ENCODE data around the gene RABEP1. TPM values are rescaled to one million over a fixed set of nuclear protein-coding genes. Genes with fewer than 3 reads are reported as not detected.

Gene RABEP1
- total RNA-seq, 4 donors from 2014 or later: 16.5 to 27.4 (median 25.4) TPM

DNA sequence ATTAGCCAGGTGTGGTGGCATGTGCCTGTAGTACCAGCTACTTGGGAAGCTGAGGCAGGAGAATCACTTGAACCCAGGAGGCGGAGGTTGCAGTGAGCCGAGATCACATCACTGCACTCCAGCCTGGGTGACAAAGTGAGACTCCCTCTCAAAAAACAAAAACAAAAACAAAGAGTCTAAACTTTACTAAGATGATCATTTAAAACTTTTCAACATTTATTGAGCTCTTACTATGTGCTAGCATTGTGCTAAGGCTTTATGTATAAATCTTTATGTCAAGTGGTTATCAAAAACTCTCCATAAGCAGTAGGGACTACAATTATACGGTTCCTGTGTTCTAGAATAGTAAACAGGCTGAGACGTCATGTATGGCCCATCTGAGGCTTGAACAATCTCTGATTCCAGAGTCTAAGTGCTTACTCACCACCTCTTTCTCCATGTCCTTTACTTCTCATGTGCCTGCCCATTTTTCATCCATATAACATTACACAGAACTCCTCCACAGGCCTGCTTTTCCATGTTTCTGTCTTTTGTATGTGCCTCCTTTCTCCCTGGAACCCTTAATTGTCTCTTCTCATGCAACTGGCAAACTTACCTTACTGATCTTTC is 70.7 kb downstream of the RABEP1 start:
- no peak for TF ChIP-seq POLR2A (IDR thresholded peaks at IDR 0.05)
- TF ChIP-seq, protein P1, sequence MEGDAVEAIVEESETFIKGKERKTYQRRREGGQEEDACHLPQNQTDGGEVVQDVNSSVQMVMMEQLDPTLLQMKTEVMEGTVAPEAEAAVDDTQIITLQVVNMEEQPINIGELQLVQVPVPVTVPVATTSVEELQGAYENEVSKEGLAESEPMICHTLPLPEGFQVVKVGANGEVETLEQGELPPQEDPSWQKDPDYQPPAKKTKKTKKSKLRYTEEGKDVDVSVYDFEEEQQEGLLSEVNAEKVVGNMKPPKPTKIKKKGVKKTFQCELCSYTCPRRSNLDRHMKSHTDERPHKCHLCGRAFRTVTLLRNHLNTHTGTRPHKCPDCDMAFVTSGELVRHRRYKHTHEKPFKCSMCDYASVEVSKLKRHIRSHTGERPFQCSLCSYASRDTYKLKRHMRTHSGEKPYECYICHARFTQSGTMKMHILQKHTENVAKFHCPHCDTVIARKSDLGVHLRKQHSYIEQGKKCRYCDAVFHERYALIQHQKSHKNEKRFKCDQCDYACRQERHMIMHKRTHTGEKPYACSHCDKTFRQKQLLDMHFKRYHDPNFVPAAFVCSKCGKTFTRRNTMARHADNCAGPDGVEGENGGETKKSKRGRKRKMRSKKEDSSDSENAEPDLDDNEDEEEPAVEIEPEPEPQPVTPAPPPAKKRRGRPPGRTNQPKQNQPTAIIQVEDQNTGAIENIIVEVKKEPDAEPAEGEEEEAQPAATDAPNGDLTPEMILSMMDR (IDR thresholded peaks at IDR 0.05): no peak
- intact Hi-C loops (cut with DNase I; ENCODE audit: low total_unique reads): no loop called here
- DNase-seq (ENCODE audit: low spot score in 2 of 2): no peak
- H3K4me3 ChIP-seq (ENCODE audit: low read depth, poor library complexity, severe bottlenecking): no peak overlapping the region
- WGBS, 2 donors: 93 to 95% methylated on average over 4 of the region's 4 CpGs

DNA sequence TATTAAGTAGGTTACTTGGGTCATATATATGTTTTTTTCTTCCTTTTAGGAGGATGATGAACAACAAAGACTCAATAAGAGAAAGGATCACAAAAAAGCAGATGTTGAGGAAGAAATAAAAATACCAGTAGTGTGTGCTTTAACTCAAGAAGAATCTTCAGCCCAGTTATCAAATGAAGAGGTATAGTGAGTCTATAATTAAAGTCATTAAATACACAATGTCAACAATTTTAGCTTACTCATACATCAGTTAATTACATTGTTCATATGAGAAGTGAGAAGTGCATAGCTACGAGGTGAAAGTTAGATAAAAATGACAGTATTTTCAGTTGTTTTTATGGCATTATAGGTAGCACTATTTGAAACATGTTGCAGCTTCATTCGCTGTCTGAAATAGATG is 72.2 kb downstream of the RABEP1 start:
- TF ChIP-seq POLR2A (IDR thresholded peaks at IDR 0.05): no peak
- TF ChIP-seq, protein P1 (IDR thresholded peaks at IDR 0.05): no peak
- 88 to 93% methylated on average over 2 of the region's 2 CpGs for WGBS, 2 donors
- no peak for DNase-seq (ENCODE audit: low spot score in 2 of 2)

DNA sequence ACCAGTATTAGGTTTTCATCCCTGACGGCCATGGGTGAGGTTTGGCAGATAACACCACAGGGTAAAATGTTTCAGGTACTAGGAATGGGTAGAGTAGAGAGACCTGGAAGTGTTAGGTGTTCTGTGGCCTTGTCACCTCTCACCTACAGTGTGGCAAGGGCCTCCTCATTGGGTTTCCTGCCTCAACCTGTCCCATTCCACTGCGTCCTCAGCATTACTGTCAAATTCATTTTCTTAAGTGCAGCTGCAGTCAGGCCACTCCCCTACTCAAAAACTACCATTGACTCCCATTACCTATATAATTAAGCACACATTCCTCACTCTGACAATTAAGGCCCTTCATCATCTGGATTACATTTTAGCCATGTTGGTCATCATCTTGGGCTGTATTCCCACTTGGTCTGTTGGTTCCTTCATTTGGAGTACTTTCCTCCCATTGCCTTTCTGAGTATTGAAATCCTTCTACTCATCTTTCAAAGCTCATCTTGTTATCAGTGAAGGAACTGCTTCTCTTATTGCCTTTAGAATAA is 72.9 kb downstream of the RABEP1 start:
- intact Hi-C loops (cut with DNase I; ENCODE audit: low total_unique reads): no loop called here
- no peak overlapping the region for H3K4me3 ChIP-seq (ENCODE audit: low read depth, poor library complexity, severe bottlenecking)
- no peak for DNase-seq (ENCODE audit: low spot score in 2 of 2)
- TF ChIP-seq, protein P1 (IDR thresholded peaks at IDR 0.05): no peak
- TF ChIP-seq POLR2A (IDR thresholded peaks at IDR 0.05): no peak
- WGBS, 2 donors: 80% methylated on average over 2 of the region's 2 CpGs

More for the DNA sequence above, 72.2 kb downstream of the RABEP1 start:
- intact Hi-C loops (cut with DNase I; ENCODE audit: low total_unique reads): no loop called here
- no peak overlapping the region for H3K4me3 ChIP-seq (ENCODE audit: low read depth, poor library complexity, severe bottlenecking)

DNA sequence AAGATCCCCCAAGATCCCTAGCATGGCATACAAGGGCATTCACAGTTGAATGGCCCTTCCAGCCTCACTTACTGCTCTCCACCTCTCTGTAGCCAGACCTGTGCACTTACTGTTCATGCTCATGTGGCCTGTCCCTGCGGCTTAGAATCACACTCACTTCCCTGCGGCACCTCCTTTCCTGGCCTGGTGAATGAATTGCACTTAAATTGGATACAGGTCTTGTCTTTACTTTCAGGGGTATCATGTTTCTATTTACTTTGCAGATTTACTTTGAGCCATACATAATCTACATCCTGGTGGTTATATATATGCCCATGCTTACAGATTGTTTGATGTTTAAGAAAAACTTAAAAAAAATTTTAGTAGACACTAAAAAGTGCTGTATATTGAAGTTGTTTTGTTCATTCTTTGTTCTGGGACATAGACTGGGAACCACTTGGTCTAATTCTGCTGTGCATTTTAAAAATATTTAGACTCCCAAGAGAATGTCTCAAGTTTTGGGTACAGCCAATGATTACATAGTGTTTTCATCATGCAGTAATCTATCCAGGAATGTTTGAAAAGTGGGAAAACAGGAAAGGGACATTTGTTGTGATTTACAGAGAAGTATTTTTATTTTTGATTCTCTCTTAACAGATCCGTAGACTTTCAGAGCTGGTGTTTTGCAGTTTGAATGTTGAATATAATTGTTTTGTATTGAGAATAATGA is 73.5 kb downstream of the RABEP1 start:
- no peak for DNase-seq (ENCODE audit: low spot score in 2 of 2)
- intact Hi-C loops (cut with DNase I; ENCODE audit: low total_unique reads): no loop called here
- WGBS, 2 donors: 60 to 75% methylated on average over 3 of the region's 3 CpGs
- no peak overlapping the region for H3K4me3 ChIP-seq (ENCODE audit: low read depth, poor library complexity, severe bottlenecking)
- no peak for TF ChIP-seq POLR2A (IDR thresholded peaks at IDR 0.05)
- TF ChIP-seq, protein P1 (IDR thresholded peaks at IDR 0.05): no peak

DNA sequence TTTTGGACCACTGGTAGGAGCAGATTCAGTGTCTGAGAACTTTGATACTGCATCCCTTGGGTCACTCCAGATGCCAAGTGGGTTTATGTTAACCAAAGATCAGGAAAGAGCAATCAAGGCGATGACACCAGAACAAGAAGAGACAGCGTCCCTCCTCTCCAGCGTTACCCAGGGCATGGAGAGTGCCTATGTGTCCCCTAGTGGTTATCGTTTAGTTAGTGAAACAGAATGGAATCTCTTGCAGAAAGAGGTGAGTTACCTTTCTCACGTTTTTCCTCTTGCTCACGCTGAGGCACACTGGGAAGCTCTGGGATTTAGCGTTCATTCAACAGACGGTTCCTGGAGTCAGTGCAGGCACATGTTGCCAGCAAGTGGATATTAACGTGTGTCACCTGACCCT is 79.3 kb downstream of the RABEP1 start:
- 80 to 86% methylated on average over 9 of the region's 9 CpGs for WGBS, 2 donors

More for the DNA sequence above, 79.3 kb downstream of the RABEP1 start:
- no peak for TF ChIP-seq POLR2A (IDR thresholded peaks at IDR 0.05)
- TF ChIP-seq, protein P1 (IDR thresholded peaks at IDR 0.05): no peak
- no peak overlapping the region for H3K4me3 ChIP-seq (ENCODE audit: low read depth, poor library complexity, severe bottlenecking)
- intact Hi-C loops (cut with DNase I; ENCODE audit: low total_unique reads): no loop called here
- DNase-seq (ENCODE audit: low spot score in 2 of 2): no peak

Data from lower leg skin (tissue), 4 donors.